A549 (cell line): ENCODE results near the gene GRK5. TPM values are rescaled to one million over a fixed set of nuclear protein-coding genes. Genes with fewer than 3 reads are reported as not detected.
"Not testable (repeated sequence)": the region's sequence is repeated elsewhere in the genome, so short reads cannot be mapped to it uniquely, and the experiment has no call there.

Source experiments
- ATAC-seq, 2 experiments: fragments of 200-7000 bp in 1 of 2; fragments of >200 bp in 1 of 2; cut with Nextera tagmentation in 1 of 2; cut with Tn5 transposase in 1 of 2; 3 replicates each; pipeline versions ENCODE4 v1.8.0 to v1.9.1; 2018 to 2020; ENCODE audit warnings: mild to moderate bottlenecking in 1 of 2, moderate library complexity in 1 of 2
- CTCF ChIA-PET: fragments of 300-600 bp; sonication (Branson Sonifier 250); formaldehyde crosslinking; extraction: SDS; loops from one replicate; lab custom pipeline; 2021; ENCODE audit warnings: antibody characterized with exemption, inconsistent platforms; lab: Yijun Ruan, JAX
- POLR2A ChIA-PET: fragments of 350-600 bp; formaldehyde crosslinking; extraction: SDS; loops from one replicate; lab custom pipeline; 2021; ENCODE audit warnings: antibody characterized with exemption, inconsistent platforms; lab: Yijun Ruan, JAX
- DNase-seq, 2 experiments: peaks; one replicate each; pipeline versions ENCODE4 v3.0.0 to v3.0.0-alpha.2; 2011 to 2016; ENCODE audit warnings: low read depth in 1 of 2, low spot score in 1 of 2
- FAIRE-seq: peaks from 2 replicates; lab custom pipeline; 2011; peaks lifted over from hg19 to GRCh38; lab: Jason Lieb, UNC
- H3K27ac ChIP-seq, 2 experiments: fragments of >200 bp; sonication (Bioruptor Twin); formaldehyde crosslinking; 3 replicates each; pipeline ENCODE4 v1.5.1; 2016 to 2017
- H3K4me1 ChIP-seq: fragments of >200 bp; sonication (Bioruptor Twin); formaldehyde crosslinking; 3 replicates; pipeline ENCODE4 v1.6.1; 2016
- H3K4me2 ChIP-seq: fragments of >200 bp; sonication (Bioruptor Twin); formaldehyde crosslinking; 3 replicates; pipeline ENCODE4 v1.6.1; 2016
- H3K4me3 ChIP-seq: fragments of >200 bp; sonication (Bioruptor Twin); formaldehyde crosslinking; 3 replicates; pipeline ENCODE4 v1.5.1; 2016
- H3K9me3 ChIP-seq: fragments of >200 bp; sonication (Bioruptor Twin); formaldehyde crosslinking; 3 replicates; pipeline ENCODE4 v1.6.1; 2016
- CBX2 ChIP-seq: fragments of 200-600 bp; sonication (generic); IDR thresholded peaks from 2 replicates; pipeline ENCODE4 v1.6.1; 2016; ENCODE audit warnings: low read depth, mild to moderate bottlenecking, borderline replicate concordance
- CHD4 ChIP-seq: fragments of 200-600 bp; sonication (generic); IDR thresholded peaks from 2 replicates; pipeline ENCODE4 v1.6.1; 2016; ENCODE audit warnings: antibody characterized with exemption, mild to moderate bottlenecking, borderline replicate concordance
- EHMT2 ChIP-seq: fragments of 200-600 bp; sonication (generic); IDR thresholded peaks from 2 replicates; pipeline ENCODE4 v1.6.1; 2016; ENCODE audit warnings: antibody characterized with exemption, low read depth, mild to moderate bottlenecking, moderate library complexity
- FOSB ChIP-seq: fragments of 250-450 bp; sonication (Bioruptor Pico); IDR thresholded peaks from 2 replicates; pipeline ENCODE4 v1.5.0; 2020; ENCODE audit warnings: mild to moderate bottlenecking, moderate library complexity
- FOSL2 ChIP-seq, 2 experiments: fragments of 450-650 bp in 1 of 2; fragments of >200 bp in 1 of 2; sonication (Bioruptor Twin) in 1 of 2; formaldehyde crosslinking; IDR thresholded peaks; 2 replicates each; pipeline versions ENCODE4 v1.5.0 to v1.6.1; 2016 to 2020; ENCODE audit warnings: mild to moderate bottlenecking in 1 of 2, moderate library complexity in 1 of 2
- FOXS1 ChIP-seq: fragments of 250-450 bp; sonication (Bioruptor Pico); IDR thresholded peaks from 2 replicates; pipeline ENCODE4 v1.5.0; 2020; ENCODE audit warnings: mild to moderate bottlenecking, moderate library complexity
- GATA3 ChIP-seq: IDR thresholded peaks from 2 replicates; pipeline ENCODE4 v1.6.1; 2012; ENCODE audit warnings: borderline replicate concordance
- HOXB5 ChIP-seq: fragments of 250-450 bp; sonication (Bioruptor Pico); IDR thresholded peaks from 2 replicates; pipeline ENCODE4 v1.5.0; 2020; ENCODE audit warnings: mild to moderate bottlenecking, moderate library complexity
- JUN ChIP-seq, 2 experiments: fragments of >200 bp; sonication (Bioruptor Twin); formaldehyde crosslinking; IDR thresholded peaks; 2 replicates in 1 of 2; 3 replicates in 1 of 2; pipeline ENCODE4 v1.6.1; 2016 to 2017
- JUNB ChIP-seq: fragments of >200 bp; sonication (Bioruptor Twin); formaldehyde crosslinking; IDR thresholded peaks from 2 replicates; pipeline ENCODE4 v1.6.1; 2016
- NR3C1 ChIP-seq: fragments of >200 bp; sonication (Bioruptor Twin); formaldehyde crosslinking; IDR thresholded peaks from 3 replicates; pipeline ENCODE4 v1.6.1; 2017
- POLR2A ChIP-seq: IDR thresholded peaks from 2 replicates; pipeline ENCODE4 v1.6.1; 2012; ENCODE audit warnings: mild to moderate bottlenecking, low read length
- POLR2AphosphoS2 ChIP-seq: conservative IDR thresholded peaks from 2 replicates; pipeline ENCODE4 v1.6.1; 2012; ENCODE audit warnings: low read length, improper control_type of control experiment, inconsistent platforms
- RARB ChIP-seq: fragments of 250-450 bp; sonication (Bioruptor Pico); IDR thresholded peaks from 2 replicates; pipeline ENCODE4 v1.8.0; 2021; ENCODE audit warnings: mild to moderate bottlenecking, moderate library complexity
- SMC3 ChIP-seq: fragments of >200 bp; sonication (Bioruptor Twin); formaldehyde crosslinking; IDR thresholded peaks from 3 replicates; pipeline ENCODE4 v1.6.1; 2018; ENCODE audit warnings: inconsistent platforms
- TP53 ChIP-seq: fragments of 250-450 bp; sonication (Bioruptor Pico); IDR thresholded peaks from 2 replicates; pipeline ENCODE4 v1.5.0; 2021; ENCODE audit warnings: mild to moderate bottlenecking, moderate library complexity
- ZC3H11A ChIP-seq: fragments of 450-650 bp; IDR thresholded peaks from 2 replicates; pipeline ENCODE4 v1.6.1; 2014; ENCODE audit warnings: antibody characterized with exemption, mild to moderate bottlenecking
- WGBS: methylation state at CpG from one replicate; pipeline ENCODE4 v1.1.6; 2017; ENCODE audit errors: missing lambda C conversion rate; 5-methylcytosine and 5-hydroxymethylcytosine counted together
- polyA plus RNA-seq, 4 experiments: library from polyadenylated mRNA; depleted of rRNA in 3 of 4; stranded (reverse); fragments of >200 nt; fragmentation: RNase III in 1 of 4; extraction: RNeasy Plus Mini Kit Qiagen cat#74134 plus additional on column Dnase treatment in 1 of 4; gene quantifications; 2 replicates in 3 of 4; 3 replicates in 1 of 4; pipeline ENCODE4 v1.2.3, GENCODE V29; 2011 to 2017
- TF ChIP-seq, protein P1 (sequence below): IDR thresholded peaks from 2 replicates; pipeline ENCODE4 v1.6.1; 2012
- TF ChIP-seq, protein P2 (sequence below): fragments of 250-450 bp; sonication (Bioruptor Pico); IDR thresholded peaks from 2 replicates; pipeline ENCODE4 v1.5.0; 2021; ENCODE audit warnings: mild to moderate bottlenecking, moderate library complexity, borderline replicate concordance
- TF ChIP-seq, protein P3 (sequence below): IDR thresholded peaks from 2 replicates; pipeline ENCODE4 v1.6.1; 2012; ENCODE audit warnings: low read depth, borderline replicate concordance
- TF ChIP-seq, protein P4 (sequence below): fragments of >200 bp; sonication (Bioruptor Twin); formaldehyde crosslinking; IDR thresholded peaks from 3 replicates; pipeline ENCODE4 v1.6.1; 2016
- TF ChIP-seq, protein P5 (sequence below): fragments of 150-350 bp; IDR thresholded peaks from 2 replicates; pipeline ENCODE4 v1.6.1; 2014; ENCODE audit warnings: low read depth, mild to moderate bottlenecking, low read length
- TF ChIP-seq, protein P6 (sequence below): fragments of >200 bp; sonication (Bioruptor Twin); formaldehyde crosslinking; IDR thresholded peaks from 3 replicates; pipeline ENCODE4 v1.5.1; 2016

GRK5 gene
- polyA plus RNA-seq, 2 of the 4 experiments (the other 2 are of a cell fraction): 5.0 to 7.9 TPM

DNA sequence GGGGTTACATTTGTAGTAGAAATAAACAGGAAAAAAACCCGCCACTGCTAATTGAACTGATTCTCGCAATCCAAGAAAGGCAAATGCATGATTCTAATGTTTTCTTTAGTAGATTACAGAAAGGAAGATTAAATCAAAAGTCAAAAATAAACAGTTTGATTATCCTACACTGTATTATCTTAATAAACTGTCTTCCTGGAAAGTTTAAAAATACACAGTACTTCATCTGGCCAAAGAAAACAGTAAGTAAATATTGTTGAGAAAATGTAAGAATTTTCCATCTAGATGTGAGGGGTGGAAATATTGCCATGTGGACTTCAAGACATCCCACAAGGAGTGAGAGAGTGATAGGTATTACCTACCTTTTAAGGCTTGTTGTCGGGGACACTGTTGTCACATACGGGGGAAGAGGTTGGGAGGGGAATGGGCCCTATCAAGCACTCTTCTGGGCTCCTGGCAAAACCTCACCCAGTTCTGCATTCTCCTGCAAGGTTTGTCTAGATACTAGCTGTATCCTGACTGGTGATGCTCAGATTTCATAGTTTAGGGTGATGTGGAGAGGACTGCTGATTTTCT is 17.8 kb downstream of the GRK5 start (continued):
- TF ChIP-seq, protein P1, sequence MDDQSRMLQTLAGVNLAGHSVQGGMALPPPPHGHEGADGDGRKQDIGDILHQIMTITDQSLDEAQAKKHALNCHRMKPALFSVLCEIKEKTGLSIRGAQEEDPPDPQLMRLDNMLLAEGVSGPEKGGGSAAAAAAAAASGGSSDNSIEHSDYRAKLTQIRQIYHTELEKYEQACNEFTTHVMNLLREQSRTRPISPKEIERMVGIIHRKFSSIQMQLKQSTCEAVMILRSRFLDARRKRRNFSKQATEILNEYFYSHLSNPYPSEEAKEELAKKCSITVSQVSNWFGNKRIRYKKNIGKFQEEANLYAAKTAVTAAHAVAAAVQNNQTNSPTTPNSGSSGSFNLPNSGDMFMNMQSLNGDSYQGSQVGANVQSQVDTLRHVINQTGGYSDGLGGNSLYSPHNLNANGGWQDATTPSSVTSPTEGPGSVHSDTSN: no peak
- TF ChIP-seq CBX2 (no peak), TP53 (CRISPR knock-in tag) (no peak)

DNA sequence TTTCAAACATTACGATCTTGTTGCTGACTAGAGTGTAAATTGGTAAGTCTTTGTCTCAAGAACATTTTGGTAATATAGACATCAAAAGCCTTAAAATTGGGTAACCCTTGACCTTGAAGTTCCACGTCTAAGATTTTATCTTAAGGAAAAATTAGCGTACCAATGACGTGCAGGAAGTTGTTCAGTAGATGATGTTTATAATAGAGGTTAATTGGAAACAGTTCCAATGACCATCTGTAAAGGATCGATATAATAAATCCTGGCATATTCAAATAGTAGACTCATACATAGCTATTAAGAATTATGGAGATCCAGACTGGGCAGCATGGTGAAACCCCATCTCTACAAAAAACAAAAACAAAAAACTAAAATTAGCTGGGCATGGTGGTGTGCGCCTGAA is 20.5 kb downstream of the GRK5 start:
- Histone ChIP-seq H3K9me3 (no peaks in the 10 kb centered on the region), H3K4me3 (no peak overlapping the region), H3K27ac (no peak overlapping the region), H3K4me2 (no peak overlapping the region), H3K4me1 (no peaks in the 10 kb centered on the region)
- POLR2A ChIA-PET: no interaction called here
- CTCF ChIA-PET: interaction anchor here (2.3 to 6.0 kb wide), 2 partner anchors 21 to 190 kb away, joined by 5 to 25 read pairs; partner anchors contain the start of gene GRK5
- ATAC-seq: no peak
- 86% methylated on average over 6 of the region's 6 CpGs for WGBS
- TF ChIP-seq POLR2A: no peak
- no peak for TF ChIP-seq NR3C1
- TF ChIP-seq, protein P2, sequence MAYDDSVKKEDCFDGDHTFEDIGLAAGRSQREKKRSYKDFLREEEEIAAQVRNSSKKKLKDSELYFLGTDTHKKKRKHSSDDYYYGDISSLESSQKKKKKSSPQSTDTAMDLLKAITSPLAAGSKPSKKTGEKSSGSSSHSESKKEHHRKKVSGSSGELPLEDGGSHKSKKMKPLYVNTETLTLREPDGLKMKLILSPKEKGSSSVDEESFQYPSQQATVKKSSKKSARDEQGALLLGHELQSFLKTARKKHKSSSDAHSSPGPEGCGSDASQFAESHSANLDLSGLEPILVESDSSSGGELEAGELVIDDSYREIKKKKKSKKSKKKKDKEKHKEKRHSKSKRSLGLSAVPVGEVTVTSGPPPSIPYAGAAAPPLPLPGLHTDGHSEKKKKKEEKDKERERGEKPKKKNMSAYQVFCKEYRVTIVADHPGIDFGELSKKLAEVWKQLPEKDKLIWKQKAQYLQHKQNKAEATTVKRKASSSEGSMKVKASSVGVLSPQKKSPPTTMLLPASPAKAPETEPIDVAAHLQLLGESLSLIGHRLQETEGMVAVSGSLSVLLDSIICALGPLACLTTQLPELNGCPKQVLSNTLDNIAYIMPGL (CRISPR knock-in tag): no peak
- no peak for TF ChIP-seq POLR2AphosphoS2
- no peak for TF ChIP-seq GATA3
- TF ChIP-seq FOSB: no peak
- TF ChIP-seq ZC3H11A: no peak
- no peak for TF ChIP-seq HOXB5 (CRISPR knock-in tag)
- TF ChIP-seq, all 56 proteins: peak for 0
- DNase-seq: no peak
- no peak for FAIRE-seq

DNA sequence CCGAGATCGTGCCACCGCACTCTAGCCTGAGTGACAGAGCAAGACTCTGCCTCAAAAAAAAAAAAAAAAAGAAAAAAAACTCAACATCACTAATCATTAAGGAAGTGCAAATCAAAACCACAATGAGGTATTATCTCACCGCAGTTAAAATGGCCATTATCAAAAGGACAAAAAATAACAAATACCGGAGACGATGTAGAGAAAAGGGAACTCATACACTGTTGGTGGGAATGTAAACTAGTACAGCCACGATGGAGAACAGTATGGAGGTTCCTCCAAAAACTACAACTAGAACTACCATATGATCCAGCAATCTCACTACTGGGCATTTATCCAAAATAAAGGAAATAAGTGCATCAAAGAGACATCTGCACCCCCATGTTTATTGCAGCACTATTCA is 24.3 kb downstream of the GRK5 start:
- 89% methylated on average over 7 of the region's 7 CpGs for WGBS
- CTCF ChIA-PET: interaction anchor here (1.1 to 6.0 kb wide), 2 partner anchors 11 to 25 kb away, joined by 3 to 25 read pairs; partner anchors contain the start of gene GRK5
- ATAC-seq: no peak
- peaks cover 21% of the 10 kb centered on the region for H3K4me1 ChIP-seq
- H3K9me3 ChIP-seq: no peaks in the 10 kb centered on the region
- H3K4me3 ChIP-seq: no peak overlapping the region
- TF ChIP-seq NR3C1 (no peak), GATA3 (no peak), SMC3 (no peak), EHMT2 (no peak), JUN (IDR thresholded peaks at IDR 0.05) (no peak), CHD4 (no peak), FOSL2 (IDR thresholded peaks at IDR 0.05) (no peak), FOSL2 (CRISPR knock-in tag; IDR thresholded peaks at IDR 0.05) (no peak), RARB (CRISPR knock-in tag) (no peak), JUNB (no peak), FOXS1 (CRISPR knock-in tag) (no peak), HOXB5 (CRISPR knock-in tag) (no peak)
- TF ChIP-seq, protein P3, sequence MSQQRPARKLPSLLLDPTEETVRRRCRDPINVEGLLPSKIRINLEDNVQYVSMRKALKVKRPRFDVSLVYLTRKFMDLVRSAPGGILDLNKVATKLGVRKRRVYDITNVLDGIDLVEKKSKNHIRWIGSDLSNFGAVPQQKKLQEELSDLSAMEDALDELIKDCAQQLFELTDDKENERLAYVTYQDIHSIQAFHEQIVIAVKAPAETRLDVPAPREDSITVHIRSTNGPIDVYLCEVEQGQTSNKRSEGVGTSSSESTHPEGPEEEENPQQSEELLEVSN: no peak
- TF ChIP-seq, protein P4, sequence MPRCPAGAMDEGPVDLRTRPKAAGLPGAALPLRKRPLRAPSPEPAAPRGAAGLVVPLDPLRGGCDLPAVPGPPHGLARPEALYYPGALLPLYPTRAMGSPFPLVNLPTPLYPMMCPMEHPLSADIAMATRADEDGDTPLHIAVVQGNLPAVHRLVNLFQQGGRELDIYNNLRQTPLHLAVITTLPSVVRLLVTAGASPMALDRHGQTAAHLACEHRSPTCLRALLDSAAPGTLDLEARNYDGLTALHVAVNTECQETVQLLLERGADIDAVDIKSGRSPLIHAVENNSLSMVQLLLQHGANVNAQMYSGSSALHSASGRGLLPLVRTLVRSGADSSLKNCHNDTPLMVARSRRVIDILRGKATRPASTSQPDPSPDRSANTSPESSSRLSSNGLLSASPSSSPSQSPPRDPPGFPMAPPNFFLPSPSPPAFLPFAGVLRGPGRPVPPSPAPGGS: no peak
- TF ChIP-seq, protein P5, sequence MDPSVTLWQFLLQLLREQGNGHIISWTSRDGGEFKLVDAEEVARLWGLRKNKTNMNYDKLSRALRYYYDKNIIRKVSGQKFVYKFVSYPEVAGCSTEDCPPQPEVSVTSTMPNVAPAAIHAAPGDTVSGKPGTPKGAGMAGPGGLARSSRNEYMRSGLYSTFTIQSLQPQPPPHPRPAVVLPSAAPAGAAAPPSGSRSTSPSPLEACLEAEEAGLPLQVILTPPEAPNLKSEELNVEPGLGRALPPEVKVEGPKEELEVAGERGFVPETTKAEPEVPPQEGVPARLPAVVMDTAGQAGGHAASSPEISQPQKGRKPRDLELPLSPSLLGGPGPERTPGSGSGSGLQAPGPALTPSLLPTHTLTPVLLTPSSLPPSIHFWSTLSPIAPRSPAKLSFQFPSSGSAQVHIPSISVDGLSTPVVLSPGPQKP: no peak
- TF ChIP-seq, protein P6, sequence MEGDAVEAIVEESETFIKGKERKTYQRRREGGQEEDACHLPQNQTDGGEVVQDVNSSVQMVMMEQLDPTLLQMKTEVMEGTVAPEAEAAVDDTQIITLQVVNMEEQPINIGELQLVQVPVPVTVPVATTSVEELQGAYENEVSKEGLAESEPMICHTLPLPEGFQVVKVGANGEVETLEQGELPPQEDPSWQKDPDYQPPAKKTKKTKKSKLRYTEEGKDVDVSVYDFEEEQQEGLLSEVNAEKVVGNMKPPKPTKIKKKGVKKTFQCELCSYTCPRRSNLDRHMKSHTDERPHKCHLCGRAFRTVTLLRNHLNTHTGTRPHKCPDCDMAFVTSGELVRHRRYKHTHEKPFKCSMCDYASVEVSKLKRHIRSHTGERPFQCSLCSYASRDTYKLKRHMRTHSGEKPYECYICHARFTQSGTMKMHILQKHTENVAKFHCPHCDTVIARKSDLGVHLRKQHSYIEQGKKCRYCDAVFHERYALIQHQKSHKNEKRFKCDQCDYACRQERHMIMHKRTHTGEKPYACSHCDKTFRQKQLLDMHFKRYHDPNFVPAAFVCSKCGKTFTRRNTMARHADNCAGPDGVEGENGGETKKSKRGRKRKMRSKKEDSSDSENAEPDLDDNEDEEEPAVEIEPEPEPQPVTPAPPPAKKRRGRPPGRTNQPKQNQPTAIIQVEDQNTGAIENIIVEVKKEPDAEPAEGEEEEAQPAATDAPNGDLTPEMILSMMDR: no peak
- no peak for DNase-seq
- H3K27ac ChIP-seq: no peak overlapping the region
- POLR2A ChIA-PET: no interaction called here
- FAIRE-seq: no peak
- no peak overlapping the region for H3K4me2 ChIP-seq

DNA sequence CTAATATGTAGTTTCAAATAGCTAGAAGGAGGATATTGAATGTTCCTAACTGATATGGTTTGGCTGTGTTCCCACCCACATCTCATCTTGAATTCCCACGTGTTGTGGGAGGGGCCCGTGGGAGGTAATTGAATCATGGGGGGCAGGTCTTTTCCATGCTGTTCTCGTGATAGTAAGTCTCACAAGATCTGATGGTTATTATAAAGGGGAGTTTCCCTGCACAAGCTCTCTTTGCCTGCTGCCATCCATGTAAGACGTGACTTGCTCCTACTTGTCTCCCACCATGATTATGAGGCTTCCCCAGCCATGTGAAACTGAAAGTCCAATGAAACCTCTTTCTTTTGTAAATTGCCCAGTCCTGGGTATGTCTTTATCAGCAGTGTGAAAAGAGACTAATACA is 25.1 kb downstream of the GRK5 start:
- H3K4me3 ChIP-seq, FAIRE-seq, DNase-seq, ATAC-seq, H3K4me2 ChIP-seq, H3K27ac ChIP-seq, H3K9me3 ChIP-seq, POLR2A ChIA-PET: not testable (repeated sequence)
- 67% methylated on average over 4 of the region's 4 CpGs for WGBS
- CTCF ChIA-PET: interaction anchor here (0.8 to 1.1 kb wide), 2 partner anchors 11 to 41 kb away, joined by 3 read pairs; no protein-coding TSS in a partner anchor
- H3K4me1 ChIP-seq: peaks cover 21% of the 10 kb centered on the region
